Mesendoderm (in vitro differentiated cells): ENCODE results near the gene CEP162.
"Not testable (repeated sequence)": the region's sequence is repeated elsewhere in the genome, so short reads cannot be mapped to it uniquely, and the experiment has no call there.

Experiments
- DNase-seq: peaks from one replicate; pipeline ENCODE4 v3.0.0; 2013
- H2AK5ac ChIP-seq: 2 replicates; pipeline ENCODE4 v1.6.1; 2013; ENCODE audit warnings: low read length, inconsistent platforms
- H2BK120ac ChIP-seq: 2 replicates; pipeline ENCODE4 v1.6.1; 2013; ENCODE audit warnings: low read depth, mild to moderate bottlenecking, low read length, moderate library complexity, mixed read lengths
- H2BK15ac ChIP-seq: replicated peaks from 2 replicates; pipeline ENCODE4 v1.6.1; 2013; ENCODE audit warnings: low read depth, mild to moderate bottlenecking, moderate library complexity
- H2BK5ac ChIP-seq: 2 replicates; pipeline ENCODE4 v1.6.1; 2013; ENCODE audit warnings: low read length, inconsistent platforms
- H3K18ac ChIP-seq: 2 replicates; pipeline ENCODE4 v1.6.1; 2013; ENCODE audit warnings: mild to moderate bottlenecking, low read length, mixed read lengths
- H3K23ac ChIP-seq: one replicate; pipeline ENCODE4 v1.6.1; 2013; ENCODE audit warnings: low read length
- H3K27ac ChIP-seq: 2 replicates; pipeline ENCODE4 v1.5.1; 2013; ENCODE audit warnings: low read depth, mild to moderate bottlenecking, inconsistent platforms, low read length, moderate library complexity
- H3K27me3 ChIP-seq: 2 replicates; pipeline ENCODE4 v1.6.1; 2013; ENCODE audit warnings: low read length, control low read depth, mild to moderate bottlenecking, inconsistent platforms; ENCODE audit not compliant: insufficient read depth, poor library complexity
- H3K36me3 ChIP-seq: 2 replicates; pipeline ENCODE4 v1.6.1; 2013; ENCODE audit warnings: low read length, inconsistent platforms; ENCODE audit not compliant: control insufficient read depth, insufficient read depth
- H3K4ac ChIP-seq: one replicate; pipeline ENCODE4 v1.6.1; 2013; ENCODE audit warnings: low read depth, mild to moderate bottlenecking, low read length, moderate library complexity
- H3K4me1 ChIP-seq: 2 replicates; pipeline ENCODE4 v1.6.1; 2013; ENCODE audit warnings: low read depth, low read length, inconsistent platforms; ENCODE audit not compliant: control insufficient read depth
- H3K4me2 ChIP-seq: 2 replicates; pipeline ENCODE4 v1.6.1; 2013; ENCODE audit warnings: low read length
- H3K4me3 ChIP-seq: 2 replicates; pipeline ENCODE4 v1.5.1; 2013; ENCODE audit warnings: mild to moderate bottlenecking, low read length
- H3K56ac ChIP-seq: one replicate; pipeline ENCODE4 v1.6.1; 2013; ENCODE audit warnings: low read length
- H3K79me1 ChIP-seq: 2 replicates; pipeline ENCODE4 v1.6.1; 2013; ENCODE audit warnings: low read length, inconsistent platforms
- H3K79me2 ChIP-seq: 2 replicates; pipeline ENCODE4 v1.6.1; 2013; ENCODE audit warnings: mild to moderate bottlenecking, low read length; ENCODE audit not compliant: control insufficient read depth, insufficient read depth
- H3K9ac ChIP-seq: 2 replicates; pipeline ENCODE4 v1.6.1; 2013; ENCODE audit warnings: low read length, inconsistent platforms
- H4K5ac ChIP-seq: one replicate; pipeline ENCODE4 v1.6.1; 2013; ENCODE audit warnings: low read length
- H4K8ac ChIP-seq: one replicate; pipeline ENCODE4 v1.6.1; 2013; ENCODE audit warnings: low read depth, mild to moderate bottlenecking, control low read depth, low read length, moderate library complexity
- WGBS: extraction: QIAGEN DNeasy Blood & Tissue Kit; methylation state at CpG from one replicate; pipeline ENCODE4 v1.1.7; 2013; ENCODE audit warnings: low lambda C conversion rate, missing lambda C conversion rate; ENCODE audit not compliant: insufficient coverage; ENCODE audit errors: extremely low coverage; 5-methylcytosine and 5-hydroxymethylcytosine counted together

The CEP162 gene

DNA sequence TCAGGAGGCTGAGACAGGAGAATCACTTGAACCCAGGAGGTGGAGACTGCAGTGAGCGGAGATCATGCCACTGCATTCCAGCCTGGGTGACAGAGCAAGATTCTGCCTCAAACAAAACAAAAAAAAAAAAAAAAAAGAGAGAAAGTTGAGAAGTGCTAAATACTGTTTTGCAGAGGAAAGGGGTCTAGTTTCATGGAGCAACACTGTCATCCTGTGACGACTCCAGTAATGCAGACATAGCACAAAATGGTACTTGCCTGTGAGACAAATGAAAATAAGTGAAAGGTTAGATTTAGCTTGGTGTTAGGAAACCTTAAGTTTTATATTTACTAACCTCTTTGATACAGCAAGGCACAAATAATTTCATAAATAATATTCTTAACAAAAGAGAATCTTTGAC is 29.7 kb downstream of the CEP162 start:
- DNase-seq, result peak; percentile 23
- no peak overlapping the region for H3K56ac ChIP-seq
- H3K27ac ChIP-seq, result no peak overlapping the region
- H2BK120ac ChIP-seq, result no peak overlapping the region
- H3K4me2 ChIP-seq, result no peak overlapping the region
- no peaks in the 10 kb centered on the region for H3K79me1 ChIP-seq
- H3K4me3 ChIP-seq, result no peak overlapping the region
- H3K4ac ChIP-seq, result no peak overlapping the region
- no peak overlapping the region for H3K18ac ChIP-seq
- no peaks in the 10 kb centered on the region for H3K4me1 ChIP-seq
- H2BK5ac ChIP-seq, result no peak overlapping the region
- no peaks in the 10 kb centered on the region for H3K27me3 ChIP-seq
- no peak overlapping the region for H2BK15ac ChIP-seq
- no peak overlapping the region for H3K23ac ChIP-seq
- H4K8ac ChIP-seq, result no peak overlapping the region
- WGBS, result no CpG with 5 or more reads among the region's 2 CpGs
- H2AK5ac ChIP-seq, result no peak overlapping the region
- H3K36me3 ChIP-seq, result peaks cover 2% of the 10 kb centered on the region
- H4K5ac ChIP-seq, result no peak overlapping the region
- no peak overlapping the region for H3K9ac ChIP-seq
- H3K79me2 ChIP-seq, result no peaks in the 10 kb centered on the region

DNA sequence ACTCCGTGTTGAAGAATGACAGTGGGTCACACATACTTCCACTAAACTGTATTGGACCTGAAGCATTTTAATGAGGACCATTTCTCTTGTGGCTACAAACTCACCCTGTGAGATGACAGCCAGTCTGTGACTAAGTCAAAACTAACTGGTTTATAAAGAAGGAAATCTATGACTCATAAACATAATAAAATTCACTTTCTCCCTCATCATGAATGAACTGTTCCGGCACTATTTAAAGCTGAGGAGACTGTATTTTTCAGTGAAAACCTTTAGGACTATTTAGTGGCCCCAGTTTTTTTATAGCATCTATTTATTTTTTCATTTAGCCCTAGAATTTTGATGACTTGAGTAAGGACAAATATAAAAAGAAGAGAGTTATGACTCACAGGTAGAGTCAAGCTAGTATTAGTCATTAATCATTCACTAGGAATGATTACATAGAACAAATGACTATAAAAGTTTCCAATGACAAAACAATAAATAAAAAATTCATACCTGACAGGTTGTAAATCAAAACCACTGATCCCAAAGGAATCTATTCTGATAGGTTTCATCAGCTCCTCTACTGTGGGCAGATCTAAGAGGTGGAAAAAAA is 34.2 kb downstream of the CEP162 start:
- H3K4ac ChIP-seq, result no peak overlapping the region
- H3K9ac ChIP-seq, result no peak overlapping the region
- H3K79me1 ChIP-seq, result no peaks in the 10 kb centered on the region
- no CpG with 5 or more reads among the region's 2 CpGs for WGBS
- no peak overlapping the region for H3K4me3 ChIP-seq
- no peaks in the 10 kb centered on the region for H3K27me3 ChIP-seq
- H2BK5ac ChIP-seq, result no peak overlapping the region
- H3K4me2 ChIP-seq, result no peak overlapping the region
- no peak overlapping the region for H4K5ac ChIP-seq
- no peak overlapping the region for H2AK5ac ChIP-seq
- no peak overlapping the region for H2BK15ac ChIP-seq
- DNase-seq, result no peak
- H3K79me2 ChIP-seq, result no peaks in the 10 kb centered on the region
- no peak overlapping the region for H3K23ac ChIP-seq
- no peak overlapping the region for H3K18ac ChIP-seq
- no peak overlapping the region for H2BK120ac ChIP-seq
- H4K8ac ChIP-seq, result no peak overlapping the region
- H3K36me3 ChIP-seq, result peaks cover 5% of the 10 kb centered on the region
- H3K27ac ChIP-seq, result no peak overlapping the region
- no peaks in the 10 kb centered on the region for H3K4me1 ChIP-seq
- no peak overlapping the region for H3K56ac ChIP-seq

GRCh38 chr6:84191802-84192201 is 35.6 kb downstream of the CEP162 start:
- Histone ChIP-seq H4K5ac (no peak overlapping the region), H3K36me3 (peaks cover 5% of the 10 kb centered on the region), H3K9ac (no peak overlapping the region), H3K18ac (no peak overlapping the region), H3K27me3 (no peaks in the 10 kb centered on the region), H2BK120ac (no peak overlapping the region), H3K79me2 (no peaks in the 10 kb centered on the region), H3K4ac (no peak overlapping the region), H3K27ac (no peak overlapping the region), H3K4me1 (no peaks in the 10 kb centered on the region), H2BK15ac (no peak overlapping the region), H3K4me3 (no peak overlapping the region), H3K4me2 (no peak overlapping the region), H2AK5ac (no peak overlapping the region), H3K23ac (no peak overlapping the region), H4K8ac (no peak overlapping the region), H3K79me1 (no peaks in the 10 kb centered on the region), H2BK5ac (no peak overlapping the region), H3K56ac (no peak overlapping the region)
- no peak for DNase-seq
- WGBS, result no CpG with 5 or more reads among the region's 2 CpGs

GRCh38 chr6:84189356-84189755 is 38.1 kb downstream of the CEP162 start:
- H3K18ac ChIP-seq, H3K27ac ChIP-seq, H2BK15ac ChIP-seq, H3K4me1 ChIP-seq, H3K4me2 ChIP-seq, H3K9ac ChIP-seq, H3K36me3 ChIP-seq, DNase-seq, H3K23ac ChIP-seq, H3K79me1 ChIP-seq, H3K79me2 ChIP-seq, H3K56ac ChIP-seq, H3K4me3 ChIP-seq, H3K27me3 ChIP-seq, H2BK120ac ChIP-seq, H4K5ac ChIP-seq, H2BK5ac ChIP-seq, H4K8ac ChIP-seq, H3K4ac ChIP-seq, H2AK5ac ChIP-seq: not testable (repeated sequence)
- WGBS, result no CpG with 5 or more reads among the region's 25 CpGs

GRCh38 chr6:84183430-84183829 is 44.0 kb downstream of the CEP162 start:
- Histone ChIP-seq H3K27me3 (no peaks in the 10 kb centered on the region), H2BK120ac (no peak overlapping the region), H3K79me1 (no peaks in the 10 kb centered on the region), H3K36me3 (no peaks in the 10 kb centered on the region), H2BK15ac (no peak overlapping the region), H2AK5ac (no peak overlapping the region), H3K18ac (no peak overlapping the region), H3K4ac (no peak overlapping the region), H3K56ac (no peak overlapping the region), H3K23ac (no peak overlapping the region), H3K79me2 (no peaks in the 10 kb centered on the region), H2BK5ac (no peak overlapping the region), H3K9ac (no peak overlapping the region), H3K4me1 (no peaks in the 10 kb centered on the region), H3K27ac (no peak overlapping the region), H3K4me2 (no peak overlapping the region), H4K5ac (no peak overlapping the region), H3K4me3 (no peak overlapping the region), H4K8ac (no peak overlapping the region)
- DNase-seq, result no peak
- WGBS, result no CpG with 5 or more reads among the region's 1 CpG

GRCh38 chr6:84182001-84182400 is 45.4 kb downstream of the CEP162 start:
- Histone ChIP-seq H3K4me1 (no peaks in the 10 kb centered on the region), H2BK5ac (no peak overlapping the region), H2AK5ac (no peak overlapping the region), H3K56ac (no peak overlapping the region), H3K9ac (no peak overlapping the region), H3K36me3 (no peaks in the 10 kb centered on the region), H3K79me1 (no peaks in the 10 kb centered on the region), H3K27me3 (no peaks in the 10 kb centered on the region), H2BK15ac (no peak overlapping the region), H4K5ac (no peak overlapping the region), H3K27ac (no peak overlapping the region), H3K18ac (no peak overlapping the region), H3K23ac (no peak overlapping the region), H3K79me2 (no peaks in the 10 kb centered on the region), H3K4ac (no peak overlapping the region), H3K4me3 (no peak overlapping the region), H2BK120ac (no peak overlapping the region), H3K4me2 (no peak overlapping the region), H4K8ac (no peak overlapping the region)
- WGBS, result no CpG with 5 or more reads among the region's 1 CpG
- no peak for DNase-seq
